HG02840 (cell line): ENCODE measurements around the gene TNFRSF9.
A peak's percentile ranks its signal among the peaks of the same experiment; 100 is the strongest.
"Not testable (repeated sequence)": the region's sequence is repeated elsewhere in the genome, so short reads cannot be mapped to it uniquely, and the experiment has no call there.

Source experiments
- ATAC-seq: cut with Tn5 transposase; IDR thresholded peaks from one replicate; pipeline ENCODE4 v1.9.1; 2021; ENCODE audit warnings: mild to moderate bottlenecking, moderate library complexity, moderate number of reproducible peaks; ENCODE audit not compliant: unreplicated experiment, low FRiP score

Gene TNFRSF9

GRCh38 chr1:7961216-7962013 lies 20.8 kb upstream of the TNFRSF9 start, which contains the start of gene PARK7:
Gene PARK7, plus strand, starts transcription at chr1:7961711. Its CDS starts 1,075 bp downstream, at chr1:7962786.
- peak; percentile 94 for ATAC-seq

GRCh38 chr1:7960867-7961215 lies 20.2 kb upstream of the TNFRSF9 start:
- ATAC-seq: no peak

- no peak for ATAC-seq
These were observed 19.5 kb upstream of the TNFRSF9 start for GRCh38 chr1:7960165-7960564.

- no peak for ATAC-seq
These were observed 15.8 kb upstream of the TNFRSF9 start for GRCh38 chr1:7956218-7957032.

- no peak for ATAC-seq
These were observed 14.0 kb upstream of the TNFRSF9 start for GRCh38 chr1:7954683-7955082.

- peak; percentile 95 for ATAC-seq
These were observed 13.4 kb upstream of the TNFRSF9 start for GRCh38 chr1:7953850-7954609.

- not testable (repeated sequence) for ATAC-seq
These were observed 12.2 kb upstream of the TNFRSF9 start for GRCh38 chr1:7952791-7953190.

- ATAC-seq: no peak
These were observed 8.3 kb upstream of the TNFRSF9 start for GRCh38 chr1:7948960-7949359.

- ATAC-seq: no peak
These were observed 2.6 kb upstream of the TNFRSF9 start for GRCh38 chr1:7943251-7943650.

GRCh38 chr1:7942214-7942921 lies 1.7 kb upstream of the TNFRSF9 start:
- ATAC-seq: no peak

GRCh38 chr1:7941437-7941793 lies 776 bp upstream of the TNFRSF9 start:
- ATAC-seq: no peak

- ATAC-seq: no peak
These were observed 605 bp downstream of the TNFRSF9 start for GRCh38 chr1:7940034-7940433.

- ATAC-seq: no peak
These were observed 2.6 kb downstream of the TNFRSF9 start for GRCh38 chr1:7938070-7938469.

GRCh38 chr1:7932524-7933138 lies 8.0 kb downstream of the TNFRSF9 start:
- no peak for ATAC-seq

GRCh38 chr1:7931446-7931812 lies 9.2 kb downstream of the TNFRSF9 start:
- no peak for ATAC-seq

GRCh38 chr1:7930645-7931445 lies 9.8 kb downstream of the TNFRSF9 start:
- ATAC-seq: no peak

- ATAC-seq: no peak
These were observed 11.0 kb downstream of the TNFRSF9 start for GRCh38 chr1:7929637-7930036.

- ATAC-seq: no peak
These were observed 12.4 kb downstream of the TNFRSF9 start for GRCh38 chr1:7928247-7928646.

- not testable (repeated sequence) for ATAC-seq
These were observed 13.6 kb downstream of the TNFRSF9 start for GRCh38 chr1:7927061-7927460.
